ENCODE results near the gene PRR15L.
"Not testable (repeated sequence)": the region's sequence is repeated elsewhere in the genome, so short reads cannot be mapped to it uniquely, and the experiment has no call there.

GRCh38 chr17:47988445-47988844 is 30.8 kb upstream of the PRR15L start:
- not testable (repeated sequence) for TF ChIP-seq POLR2A (IDR thresholded peaks at IDR 0.05; ENCODE audit: low read length); GATA1 (IDR thresholded peaks at IDR 0.05; ENCODE audit: low read depth, low read length)

Measured in erythroblast (primary cell).